ENCODE measurements around the gene ABI3. TPM values are rescaled to one million over a fixed set of nuclear protein-coding genes. Genes with fewer than 3 reads are reported as not detected.
"Not testable (repeated sequence)": the region's sequence is repeated elsewhere in the genome, so short reads cannot be mapped to it uniquely, and the experiment has no call there.

The ABI3 gene
- total RNA-seq, 1 donor from 2014 or later, result 4.5 TPM

GRCh38 chr17:49252148-49252695 is 41.7 kb downstream of the ABI3 start:
- no peak for DNase-seq

DNA sequence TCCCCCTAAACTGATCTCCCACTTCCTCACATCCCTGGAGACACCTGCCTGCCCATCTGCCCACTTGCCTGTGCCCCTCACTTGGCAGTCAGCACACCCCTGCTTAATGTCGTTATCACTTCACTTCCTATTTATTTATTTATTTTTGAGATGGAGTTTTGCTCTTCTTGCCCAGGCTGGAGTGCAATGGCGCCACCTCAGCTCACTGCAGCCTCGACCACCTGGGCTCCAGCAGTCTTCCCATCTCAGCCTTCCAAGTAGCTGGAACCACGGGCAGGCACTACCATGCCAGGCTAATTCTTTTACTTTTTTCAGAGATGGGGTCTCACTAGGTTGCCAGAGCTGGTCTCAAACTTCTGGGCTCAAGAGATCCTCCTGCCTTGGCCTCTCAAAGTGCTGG is 43.6 kb downstream of the ABI3 start:
- no peak for DNase-seq

DNA sequence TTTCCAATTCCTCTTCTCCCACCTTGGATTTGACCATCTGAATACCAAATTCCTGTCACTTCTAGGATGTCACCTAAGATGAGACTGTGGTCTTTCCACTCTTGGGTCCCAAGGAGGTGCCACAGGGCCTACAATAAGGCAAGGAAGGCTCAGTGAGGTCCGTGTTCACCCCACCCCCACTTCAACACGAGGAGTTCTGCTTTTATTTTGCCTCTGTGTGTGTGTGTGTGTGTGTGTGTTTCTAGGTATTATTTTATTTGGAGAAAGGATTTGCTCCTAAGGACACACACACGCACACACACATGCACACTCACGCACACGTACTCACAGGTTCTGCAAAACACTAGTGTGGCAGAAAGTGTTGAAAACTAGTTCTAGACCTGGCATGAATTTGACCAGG is 44.6 kb downstream of the ABI3 start:
- no peak for DNase-seq

DNA sequence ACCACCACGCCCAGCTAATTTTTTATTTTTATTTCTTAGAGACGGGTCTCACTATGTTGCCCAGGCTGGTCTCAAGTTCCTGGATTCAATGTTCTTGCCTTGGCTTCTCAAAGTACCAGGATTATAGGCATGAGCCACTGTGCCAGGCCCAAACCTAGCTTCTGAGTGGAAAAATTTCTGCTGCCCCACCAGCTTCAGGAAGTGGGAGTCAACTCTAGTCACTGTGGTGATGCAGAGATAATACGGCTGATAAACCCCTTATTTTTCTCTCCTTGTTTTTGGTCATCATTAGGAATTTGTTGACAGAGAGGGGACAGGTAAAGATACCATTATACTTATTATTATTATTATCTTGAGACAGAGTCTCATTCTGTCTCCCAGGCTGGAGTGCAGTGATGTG is 47.9 kb downstream of the ABI3 start:
- no peak for DNase-seq

DNA sequence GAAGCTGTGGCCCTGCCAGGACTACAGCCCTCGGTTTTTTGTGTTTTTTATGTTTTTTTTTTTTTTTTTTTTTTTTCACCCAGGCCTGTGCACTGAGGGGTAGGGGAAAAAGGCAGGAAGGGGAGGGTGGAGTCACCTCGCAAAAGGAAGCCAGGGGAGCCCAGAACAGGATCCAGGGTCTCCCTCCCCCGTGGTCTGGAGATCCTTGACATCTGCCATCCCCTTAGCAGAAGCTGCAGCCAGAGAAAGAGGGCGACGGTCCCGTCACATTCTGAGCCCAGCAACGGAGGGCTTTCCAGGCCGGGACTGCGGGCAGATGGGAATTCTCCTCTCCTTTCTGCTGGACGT is 49.1 kb downstream of the ABI3 start:
- DNase-seq, result no peak

GRCh38 chr17:49260011-49260816 is 49.7 kb downstream of the ABI3 start:
- DNase-seq, result peak; percentile 59

DNA sequence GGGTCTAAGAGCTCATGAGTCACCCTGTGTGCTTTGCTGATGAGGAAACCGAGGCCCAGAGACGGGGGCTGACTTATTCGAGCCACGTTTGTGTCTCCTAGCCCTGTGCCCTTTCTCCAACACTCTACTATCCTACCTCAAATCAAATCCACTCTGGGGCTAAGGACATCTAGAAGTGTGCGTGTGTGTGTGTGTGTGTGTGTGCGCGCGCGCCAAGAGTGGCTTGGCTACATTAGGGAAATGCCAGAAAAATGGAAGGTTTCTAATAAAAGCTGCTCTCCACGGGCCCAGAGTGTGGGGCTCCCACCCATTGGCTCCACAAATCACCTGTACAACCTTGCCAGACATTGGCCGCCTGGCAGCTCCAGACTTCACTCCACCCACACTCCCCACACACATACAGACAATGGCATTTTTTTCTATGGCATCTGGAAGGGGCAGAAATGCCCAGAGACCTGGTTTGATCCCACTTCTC is 50.3 kb downstream of the ABI3 start:
- DNase-seq, result no peak

- not testable (repeated sequence) for DNase-seq
These were observed 51.0 kb downstream of the ABI3 start for GRCh38 chr17:49261540-49261939.

GRCh38 chr17:49266233-49266632 is 55.7 kb downstream of the ABI3 start:
- no peak for DNase-seq

- no peak for DNase-seq
These were observed 57.4 kb downstream of the ABI3 start for GRCh38 chr17:49267912-49268311.

DNA sequence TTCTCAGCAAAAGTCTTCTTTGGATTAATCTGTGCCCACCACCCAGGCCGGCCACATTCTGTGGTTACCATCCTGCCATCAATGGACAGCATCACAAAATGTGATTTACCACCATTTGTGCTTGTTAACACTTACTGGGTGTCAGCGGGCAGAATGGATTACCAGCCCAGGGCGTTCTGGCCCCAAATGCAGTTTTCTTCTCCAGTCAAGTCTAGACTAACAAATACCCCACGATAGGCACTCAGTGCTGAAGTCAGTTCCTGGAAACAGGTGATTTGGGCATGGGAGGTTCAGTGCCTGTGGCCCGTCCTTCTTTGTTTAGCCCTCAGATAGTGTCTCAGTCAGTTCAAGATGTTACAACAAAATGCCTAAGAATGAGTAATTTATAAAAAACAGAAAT is 58.8 kb downstream of the ABI3 start:
- DNase-seq, result no peak

Other genes starting within 250 kb of the ABI3 start
- not detected for gene GIP, start 242.1 kb upstream of the ABI3 start, total RNA-seq
- 4.5 TPM for gene IGF2BP1, start 213.3 kb upstream of the ABI3 start, total RNA-seq
- under 0.01 TPM for gene B4GALNT2, start 77.9 kb upstream of the ABI3 start, total RNA-seq
- 0.92 TPM for gene GNGT2, start 133 bp upstream of the ABI3 start, total RNA-seq
- gene PHOSPHO1, start 20.1 kb downstream of the ABI3 start, total RNA-seq, result 7.9 TPM
- gene ZNF652, start 151.5 kb downstream of the ABI3 start, total RNA-seq, result 31.5 TPM
- 88.1 TPM for gene PHB1, start 204.2 kb downstream of the ABI3 start, total RNA-seq

Measured in tongue (tissue), 2 donors.